Duodenal mucosa (tissue), 2 donors: Measurements from ENCODE around the gene BAG3.

ENCODE experiments used
- H3K27ac ChIP-seq: one replicate; pipeline ENCODE4 v1.7.0; 2013; ENCODE audit warnings: low read depth, low read length
- H3K27me3 ChIP-seq, 2 donors: one replicate each; pipeline ENCODE4 v1.7.0; 2013; ENCODE audit warnings: low read length in 2 of 2, control low read depth in 1 of 2; ENCODE audit not compliant: insufficient read depth in 2 of 2, control insufficient read depth in 1 of 2
- H3K36me3 ChIP-seq, 2 donors: one replicate each; pipeline ENCODE4 v1.7.0; 2013; ENCODE audit warnings: low read length in 2 of 2, control low read depth in 1 of 2; ENCODE audit not compliant: insufficient read depth in 2 of 2, control insufficient read depth in 1 of 2
- H3K4me1 ChIP-seq, 2 donors: one replicate each; pipeline ENCODE4 v1.7.0; 2013; ENCODE audit warnings: low read length in 2 of 2, control low read depth in 1 of 2; ENCODE audit not compliant: insufficient read depth in 2 of 2, control insufficient read depth in 1 of 2
- H3K4me3 ChIP-seq, 2 donors: one replicate each; pipeline ENCODE4 v1.7.0; 2013; ENCODE audit warnings: low read length in 2 of 2, low read depth in 1 of 2
- H3K9ac ChIP-seq, 2 donors: one replicate each; pipeline ENCODE4 v1.7.0; 2013; ENCODE audit warnings: low read length in 2 of 2, low read depth in 1 of 2
- H3K9me3 ChIP-seq, 2 donors: one replicate each; pipeline ENCODE4 v1.7.0; 2013; ENCODE audit warnings: low read length in 2 of 2, control low read depth in 1 of 2; ENCODE audit not compliant: control insufficient read depth in 1 of 2

Gene BAG3

GRCh38 chr10:119640384-119640783, 10.8 kb upstream of the BAG3 start:
- Histone ChIP-seq H3K4me1 (peaks cover 7 to 8% of the 10 kb centered on the region in 2 donors), H3K4me3 (no peak overlapping the region), H3K9ac (no peak overlapping the region), H3K27ac (no peak overlapping the region), H3K9me3 (no peaks in the 10 kb centered on the region), H3K27me3 (no peaks in the 10 kb centered on the region), H3K36me3 (no peaks in the 10 kb centered on the region)

- Histone ChIP-seq H3K9me3 (no peaks in the 10 kb centered on the region), H3K27ac (no peak overlapping the region), H3K27me3 (no peaks in the 10 kb centered on the region), H3K4me1 (peaks cover 7 to 8% of the 10 kb centered on the region in 2 donors), H3K36me3 (no peaks in the 10 kb centered on the region), H3K9ac (no peak overlapping the region), H3K4me3 (peak overlapping the region in 1 of 2 donors; percentile 32)
Observed at GRCh38 chr10:119640875-119641526, 10.2 kb upstream of the BAG3 start.

- H3K9ac ChIP-seq, result no peak overlapping the region
- H3K36me3 ChIP-seq, result no peaks in the 10 kb centered on the region
- H3K4me1 ChIP-seq, result peaks cover 7 to 8% of the 10 kb centered on the region in 2 donors
- no peaks in the 10 kb centered on the region for H3K9me3 ChIP-seq
- H3K27me3 ChIP-seq, result no peaks in the 10 kb centered on the region
- no peak overlapping the region for H3K27ac ChIP-seq
- H3K4me3 ChIP-seq, result no peak overlapping the region
Observed at GRCh38 chr10:119642556-119643111, 8.5 kb upstream of the BAG3 start.

GRCh38 chr10:119643306-119644204, 7.6 kb upstream of the BAG3 start:
- Histone ChIP-seq H3K27me3 (no peaks in the 10 kb centered on the region), H3K9ac (no peak overlapping the region), H3K4me1 (peaks cover 7 to 8% of the 10 kb centered on the region in 2 donors), H3K27ac (no peak overlapping the region), H3K36me3 (no peaks in the 10 kb centered on the region), H3K4me3 (no peak overlapping the region), H3K9me3 (no peaks in the 10 kb centered on the region)

GRCh38 chr10:119644205-119644814, 6.9 kb upstream of the BAG3 start:
- peaks cover 7 to 8% of the 10 kb centered on the region in 2 donors for H3K4me1 ChIP-seq
- no peak overlapping the region for H3K27ac ChIP-seq
- no peaks in the 10 kb centered on the region for H3K36me3 ChIP-seq
- no peak overlapping the region for H3K4me3 ChIP-seq
- no peaks in the 10 kb centered on the region for H3K9me3 ChIP-seq
- no peak overlapping the region for H3K9ac ChIP-seq
- no peaks in the 10 kb centered on the region for H3K27me3 ChIP-seq

- no peaks in the 10 kb centered on the region for H3K36me3 ChIP-seq
- H3K4me1 ChIP-seq, result peaks cover 7 to 8% of the 10 kb centered on the region in 2 donors
- no peak overlapping the region for H3K27ac ChIP-seq
- no peaks in the 10 kb centered on the region for H3K9me3 ChIP-seq
- H3K9ac ChIP-seq, result no peak overlapping the region
- H3K27me3 ChIP-seq, result no peaks in the 10 kb centered on the region
- H3K4me3 ChIP-seq, result no peak overlapping the region
Observed at GRCh38 chr10:119644994-119645393, 6.2 kb upstream of the BAG3 start.

GRCh38 chr10:119650062-119650461, 1.1 kb upstream of the BAG3 start:
- Histone ChIP-seq H3K27ac (no peak overlapping the region), H3K27me3 (no peaks in the 10 kb centered on the region), H3K4me3 (no peak overlapping the region)

GRCh38 chr10:119651514-119652360, 557 bp downstream of the BAG3 start:
- H3K9me3 ChIP-seq, result no peaks in the 10 kb centered on the region
- H3K4me1 ChIP-seq, result peaks cover 14 to 30% of the 10 kb centered on the region in 2 donors
- peak overlapping the region; percentile 78 to 93 for H3K4me3 ChIP-seq
- H3K27ac ChIP-seq, result peak overlapping the region; percentile 83
- peaks cover 0 to 10% of the 10 kb centered on the region in 2 donors for H3K36me3 ChIP-seq
- H3K9ac ChIP-seq, result peak overlapping the region; percentile 93 to 94
- no peaks in the 10 kb centered on the region for H3K27me3 ChIP-seq

More at GRCh38 chr10:119650062-119650461, 1.1 kb upstream of the BAG3 start:
- Histone ChIP-seq H3K4me1 (peaks cover 13 to 22% of the 10 kb centered on the region in 2 donors), H3K36me3 (no peaks in the 10 kb centered on the region), H3K9ac (no peak overlapping the region), H3K9me3 (no peaks in the 10 kb centered on the region)

- H3K4me3 ChIP-seq, result peak overlapping the region; percentile 78 to 93
- no peaks in the 10 kb centered on the region for H3K27me3 ChIP-seq
- H3K4me1 ChIP-seq, result peaks cover 14 to 30% of the 10 kb centered on the region in 2 donors
- no peaks in the 10 kb centered on the region for H3K9me3 ChIP-seq
- peak overlapping the region; percentile 76 to 93 for H3K9ac ChIP-seq
- H3K27ac ChIP-seq, result peak overlapping the region; percentile 83
- peaks cover 0 to 12% of the 10 kb centered on the region in 2 donors for H3K36me3 ChIP-seq
Observed at GRCh38 chr10:119652361-119652730, 1.2 kb downstream of the BAG3 start.
